K562 (cell line): ENCODE results near the gene P2RX2. TPM values are rescaled to one million over a fixed set of nuclear protein-coding genes. Genes with fewer than 3 reads are reported as not detected.

Experiments used
- ADNP ChIP-seq: fragments of 200-800 bp; sonication (Bioruptor generic); IDR thresholded peaks from 2 replicates; pipeline ENCODE4 v1.6.1; 2016; ENCODE audit warnings: missing genetic modification characterization, missing compliant biosample characterization
- HCFC1 ChIP-seq: IDR thresholded peaks from 2 replicates; pipeline ENCODE4 v1.6.1; 2012; ENCODE audit warnings: low read depth, low read length, improper control_type of control experiment
- MXD1 ChIP-seq: fragments of 250-450 bp; sonication (Bioruptor Pico); IDR thresholded peaks from 2 replicates; pipeline ENCODE4 v1.8.0; 2021; ENCODE audit warnings: borderline replicate concordance, mild to moderate bottlenecking, moderate library complexity; ENCODE audit not compliant: poor library complexity, severe bottlenecking
- RERE ChIP-seq: sonication (generic); formaldehyde crosslinking; IDR thresholded peaks from 2 replicates; pipeline ENCODE4 v1.8.0; 2023; ENCODE audit warnings: missing genetic modification reagents, mild to moderate bottlenecking, borderline replicate concordance
- SOX6 ChIP-seq: fragments of 450-650 bp; IDR thresholded peaks from 2 replicates; pipeline ENCODE4 v1.6.1; 2014; ENCODE audit warnings: mild to moderate bottlenecking
- SRF ChIP-seq, 2 experiments: fragments of 250-450, 450-650 bp in 1 of 2; sonication (Bioruptor Pico) in 1 of 2; sonication (generic) in 1 of 2; formaldehyde crosslinking; IDR thresholded peaks; 2 replicates each; pipeline versions ENCODE4 v1.5.0 to v1.5.1; 2020 to 2022; ENCODE audit warnings: mild to moderate bottlenecking in 1 of 2, missing genetic modification reagents in 1 of 2
- TAF1 ChIP-seq: IDR thresholded peaks from 2 replicates; pipeline ENCODE4 v1.6.1; 2011; ENCODE audit warnings: mild to moderate bottlenecking, low read length, moderate library complexity; ENCODE audit not compliant: insufficient read depth, control insufficient read depth, severe bottlenecking; ENCODE audit errors: extremely low read depth
- ZFPM2 ChIP-seq: fragments of 250-450 bp; sonication (Bioruptor Pico); IDR thresholded peaks from 2 replicates; pipeline ENCODE4 v1.5.1; 2022; ENCODE audit warnings: mild to moderate bottlenecking
- ZKSCAN1 ChIP-seq: fragments of 150-350 bp; IDR thresholded peaks from 2 replicates; pipeline ENCODE4 v1.6.1; 2016; ENCODE audit warnings: low read depth, low read length
- ZNF707 ChIP-seq: fragments of 250-450 bp; sonication (Bioruptor Pico); conservative IDR thresholded peaks from 2 replicates; pipeline ENCODE4 v1.8.0; 2022; ENCODE audit warnings: inconsistent platforms, mild to moderate bottlenecking, moderate library complexity
- polyA plus RNA-seq, 8 experiments: library from polyadenylated mRNA; depleted of rRNA in 4 of 8; stranded (reverse) in 5 of 8; unstranded in 3 of 8; fragments of >200 nt; fragmentation: Nextera tagmentation in 2 of 8; fragmentation: Illumina TruSeq in 1 of 8; extraction: Ambion mirVana in 2 of 8; extraction: Trizol in 1 of 8; gene quantifications; 2 replicates each; pipeline versions ENCODE4 v1.2.1 to v1.2.3, GENCODE V29; 2011 to 2014; ENCODE audit warnings: inconsistent platforms in 1 of 8, missing spikeins in 1 of 8
- total RNA-seq, 7 experiments: library from RNA; depleted of rRNA in 6 of 7; stranded (reverse); fragments of >200 nt in 6 of 7; fragmentation: Illumina TruSeq in 2 of 7; extraction: Trizol in 2 of 7; gene quantifications; 2 replicates each; pipeline versions ENCODE4 v1.2.1 to v1.2.3, GENCODE V29; 2011 to 2021; ENCODE audit warnings: low replicate concordance in 1 of 7
- TF ChIP-seq, protein P1 (sequence below): fragments of 450-650 bp; formaldehyde crosslinking; IDR thresholded peaks from 2 replicates; pipeline ENCODE4 v1.4.0; 2022; ENCODE audit warnings: missing genetic modification characterization

P2RX2 gene
- total and polyA plus RNA-seq, 9 of the 15 experiments (the other 6 are each of a cell fraction or from before 2014, with no cell fraction given): not detected

DNA sequence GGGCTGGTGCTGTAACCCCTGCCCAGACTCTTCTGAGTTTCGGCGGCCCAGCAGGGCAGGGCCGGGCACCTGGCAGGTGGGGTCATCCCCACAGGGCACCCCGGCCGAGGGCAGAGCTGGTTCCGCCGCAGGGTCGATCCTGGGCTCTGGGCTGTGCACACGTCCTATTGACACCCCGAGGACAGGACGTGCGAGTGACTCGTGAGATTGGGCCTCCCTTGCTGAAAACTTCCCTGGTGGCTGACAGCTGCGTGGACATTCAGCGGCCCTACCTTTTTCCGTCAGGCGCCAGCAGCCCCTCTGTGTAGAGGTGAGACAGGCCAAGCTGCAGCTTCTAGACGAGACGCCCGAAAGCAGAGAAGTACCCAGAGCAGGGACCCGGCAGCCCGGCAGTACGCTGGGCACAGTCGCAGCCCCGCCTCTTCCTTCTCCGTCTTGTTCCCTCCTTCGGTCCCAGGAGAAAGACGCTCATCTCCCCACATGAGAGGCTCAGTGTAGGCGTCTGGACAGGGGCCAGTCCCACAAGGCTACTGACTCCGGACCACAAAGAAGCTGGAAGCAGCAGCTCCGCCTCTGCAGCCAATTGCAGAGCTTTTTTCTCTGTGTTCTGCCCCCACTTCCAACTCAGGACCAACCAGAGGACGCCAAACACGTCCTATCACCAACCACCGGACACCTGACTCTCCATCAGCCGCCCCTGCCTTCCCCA, 8.4 kb upstream of the P2RX2 start, which contains the start of gene LRCOL1 (continued):
- TF ChIP-seq RERE (no peak), TAF1 (no peak), ZNF707 (CRISPR knock-in tag) (no peak), ZFPM2 (CRISPR knock-in tag) (no peak), MXD1 (CRISPR knock-in tag) (no peak), SOX6 (no peak), ZKSCAN1 (no peak), HCFC1 (no peak), ADNP (no peak), SRF (CRISPR knock-in tag; IDR thresholded peaks at IDR 0.05) (no peak)
- TF ChIP-seq, protein P1, sequence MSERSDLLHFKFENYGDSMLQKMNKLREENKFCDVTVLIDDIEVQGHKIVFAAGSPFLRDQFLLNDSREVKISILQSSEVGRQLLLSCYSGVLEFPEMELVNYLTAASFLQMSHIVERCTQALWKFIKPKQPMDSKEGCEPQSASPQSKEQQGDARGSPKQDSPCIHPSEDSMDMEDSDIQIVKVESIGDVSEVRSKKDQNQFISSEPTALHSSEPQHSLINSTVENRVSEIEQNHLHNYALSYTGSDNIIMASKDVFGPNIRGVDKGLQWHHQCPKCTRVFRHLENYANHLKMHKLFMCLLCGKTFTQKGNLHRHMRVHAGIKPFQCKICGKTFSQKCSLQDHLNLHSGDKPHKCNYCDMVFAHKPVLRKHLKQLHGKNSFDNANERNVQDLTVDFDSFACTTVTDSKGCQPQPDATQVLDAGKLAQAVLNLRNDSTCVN (CRISPR knock-in tag): no peak
